ENCODE results near the gene LRRFIP2. TPM values are rescaled to one million over a fixed set of nuclear protein-coding genes. Genes with fewer than 3 reads are reported as not detected.

The LRRFIP2 gene
- total and polyA plus RNA-seq, 2 of the 8 experiments (the other 6 are each of a cell fraction or from before 2014, with no cell fraction given), result 8.8 to 25.6 TPM

- TF ChIP-seq TAF7 (optimal IDR thresholded peaks at IDR 0.05; ENCODE audit: borderline replicate concordance, low read depth, low read length), result no peak
- no peak for TF ChIP-seq CEBPB (IDR thresholded peaks at IDR 0.05; ENCODE audit: low read depth, low read length)
These were observed 49.2 kb upstream of the LRRFIP2 start (continued) for GRCh38 chr3:37223576-37223975.
